ENCODE results near the gene ALG12.

- no peak for TF ChIP-seq POLR2AphosphoS5 (IDR thresholded peaks at IDR 0.05; ENCODE audit: low read depth, low read length)
- no peak for TF ChIP-seq TAF1 (IDR thresholded peaks at IDR 0.05; ENCODE audit: borderline replicate concordance, insufficient read depth, low read length)
Measured at GRCh38 chr22:49933236-49934159, 15.3 kb upstream of the ALG12 start.

Data from PFSK-1 (cell line).